Lower leg skin (tissue), 3 donors: ENCODE measurements around the gene SNTG2.

ENCODE experiments used
- POLR2A ChIP-seq, 2 donors: fragments of 450-650 bp; IDR thresholded peaks; one replicate each; pipeline ENCODE4 v1.6.1; 2016 to 2017; ENCODE audit warnings: antibody characterized with exemption in 2 of 2, mild to moderate bottlenecking in 1 of 2, moderate library complexity in 1 of 2
- TF ChIP-seq, protein P1 (sequence below), 3 donors: fragments of 450-650 bp; IDR thresholded peaks; one replicate each; pipeline ENCODE4 v1.5.1; 2016; ENCODE audit warnings: antibody characterized with exemption in 3 of 3, mild to moderate bottlenecking in 3 of 3, moderate library complexity in 2 of 3

DNA sequence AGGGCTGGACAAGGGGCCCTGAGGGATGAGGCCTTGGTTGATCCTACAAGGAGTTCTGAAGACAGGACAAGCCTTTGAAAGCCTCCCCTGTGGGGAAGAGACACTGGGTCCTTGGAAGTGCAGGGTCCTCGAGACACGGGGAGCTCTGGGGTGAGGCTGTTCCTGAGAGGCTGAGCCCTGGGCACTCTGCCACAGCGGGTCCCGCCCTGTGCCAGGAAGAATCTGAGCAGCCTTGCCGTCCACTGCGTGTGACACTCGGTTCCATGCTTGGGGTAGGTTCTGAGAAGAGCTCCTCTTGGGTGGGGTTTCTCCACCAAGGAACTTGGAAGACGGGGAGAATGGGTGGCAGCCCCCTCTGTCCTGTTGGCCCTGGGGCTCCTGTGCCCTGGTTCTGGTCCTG is 13.9 kb downstream of the SNTG2 start:
- TF ChIP-seq, protein P1, sequence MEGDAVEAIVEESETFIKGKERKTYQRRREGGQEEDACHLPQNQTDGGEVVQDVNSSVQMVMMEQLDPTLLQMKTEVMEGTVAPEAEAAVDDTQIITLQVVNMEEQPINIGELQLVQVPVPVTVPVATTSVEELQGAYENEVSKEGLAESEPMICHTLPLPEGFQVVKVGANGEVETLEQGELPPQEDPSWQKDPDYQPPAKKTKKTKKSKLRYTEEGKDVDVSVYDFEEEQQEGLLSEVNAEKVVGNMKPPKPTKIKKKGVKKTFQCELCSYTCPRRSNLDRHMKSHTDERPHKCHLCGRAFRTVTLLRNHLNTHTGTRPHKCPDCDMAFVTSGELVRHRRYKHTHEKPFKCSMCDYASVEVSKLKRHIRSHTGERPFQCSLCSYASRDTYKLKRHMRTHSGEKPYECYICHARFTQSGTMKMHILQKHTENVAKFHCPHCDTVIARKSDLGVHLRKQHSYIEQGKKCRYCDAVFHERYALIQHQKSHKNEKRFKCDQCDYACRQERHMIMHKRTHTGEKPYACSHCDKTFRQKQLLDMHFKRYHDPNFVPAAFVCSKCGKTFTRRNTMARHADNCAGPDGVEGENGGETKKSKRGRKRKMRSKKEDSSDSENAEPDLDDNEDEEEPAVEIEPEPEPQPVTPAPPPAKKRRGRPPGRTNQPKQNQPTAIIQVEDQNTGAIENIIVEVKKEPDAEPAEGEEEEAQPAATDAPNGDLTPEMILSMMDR (IDR thresholded peaks at IDR 0.05): no peak
- no peak for TF ChIP-seq POLR2A (IDR thresholded peaks at IDR 0.05)
